GM19438 (cell line): ENCODE results near the gene C10orf143.

ENCODE experiments used
- ATAC-seq: cut with Tn5 transposase; IDR thresholded peaks from one replicate; pipeline ENCODE4 v1.9.1; 2021; ENCODE audit warnings: low read depth; ENCODE audit not compliant: unreplicated experiment

The C10orf143 gene

GRCh38 chr10:130061760-130062159 is 48.9 kb downstream of the C10orf143 start:
- ATAC-seq, result no peak

- no peak for ATAC-seq
Observed at GRCh38 chr10:130054021-130054420, 56.6 kb downstream of the C10orf143 start.

GRCh38 chr10:130053561-130053960 is 57.1 kb downstream of the C10orf143 start:
- no peak for ATAC-seq

- no peak for ATAC-seq
Observed at GRCh38 chr10:130052193-130052592, 58.4 kb downstream of the C10orf143 start.

GRCh38 chr10:130050721-130051120 is 59.9 kb downstream of the C10orf143 start:
- no peak for ATAC-seq

GRCh38 chr10:130049987-130050386 is 60.6 kb downstream of the C10orf143 start:
- no peak for ATAC-seq

GRCh38 chr10:130049244-130049643 is 61.4 kb downstream of the C10orf143 start:
- no peak for ATAC-seq

- ATAC-seq, result no peak
Observed at GRCh38 chr10:130048081-130048480, 62.5 kb downstream of the C10orf143 start.

GRCh38 chr10:130047336-130047735 is 63.3 kb downstream of the C10orf143 start:
- no peak for ATAC-seq

- no peak for ATAC-seq
Observed at GRCh38 chr10:130046591-130046990, 64.0 kb downstream of the C10orf143 start.

- no peak for ATAC-seq
Observed at GRCh38 chr10:130045801-130046321, 64.8 kb downstream of the C10orf143 start.

- ATAC-seq, result no peak
Observed at GRCh38 chr10:130045091-130045652, 65.5 kb downstream of the C10orf143 start.

GRCh38 chr10:130044067-130045061 is 66.3 kb downstream of the C10orf143 start:
- no peak for ATAC-seq

- no peak for ATAC-seq
Observed at GRCh38 chr10:130043491-130043890, 67.1 kb downstream of the C10orf143 start.

GRCh38 chr10:130042381-130042780 is 68.2 kb downstream of the C10orf143 start:
- ATAC-seq, result no peak

GRCh38 chr10:130041451-130042371 is 68.9 kb downstream of the C10orf143 start:
- ATAC-seq, result no peak

GRCh38 chr10:130040817-130041330 is 69.8 kb downstream of the C10orf143 start:
- no peak for ATAC-seq

GRCh38 chr10:130040351-130040750 is 70.3 kb downstream of the C10orf143 start:
- no peak for ATAC-seq

- no peak for ATAC-seq
Observed at GRCh38 chr10:130039141-130039540, 71.5 kb downstream of the C10orf143 start.

GRCh38 chr10:130038611-130039109 is 72.0 kb downstream of the C10orf143 start:
- no peak for ATAC-seq
